Mesendoderm (in vitro differentiated cells): Measurements from ENCODE around the gene RNU1-3.
"Not testable (repeated sequence)": the region's sequence is repeated elsewhere in the genome, so short reads cannot be mapped to it uniquely, and the experiment has no call there.

Source experiments
- DNase-seq: peaks from one replicate; pipeline ENCODE4 v3.0.0; 2013
- H2AK5ac ChIP-seq: 2 replicates; pipeline ENCODE4 v1.6.1; 2013; ENCODE audit warnings: low read length, inconsistent platforms
- H2BK120ac ChIP-seq: 2 replicates; pipeline ENCODE4 v1.6.1; 2013; ENCODE audit warnings: low read depth, mild to moderate bottlenecking, low read length, moderate library complexity, mixed read lengths
- H2BK15ac ChIP-seq: replicated peaks from 2 replicates; pipeline ENCODE4 v1.6.1; 2013; ENCODE audit warnings: low read depth, mild to moderate bottlenecking, moderate library complexity
- H2BK5ac ChIP-seq: 2 replicates; pipeline ENCODE4 v1.6.1; 2013; ENCODE audit warnings: low read length, inconsistent platforms
- H3K18ac ChIP-seq: 2 replicates; pipeline ENCODE4 v1.6.1; 2013; ENCODE audit warnings: mild to moderate bottlenecking, low read length, mixed read lengths
- H3K23ac ChIP-seq: one replicate; pipeline ENCODE4 v1.6.1; 2013; ENCODE audit warnings: low read length
- H3K27ac ChIP-seq: 2 replicates; pipeline ENCODE4 v1.5.1; 2013; ENCODE audit warnings: low read depth, mild to moderate bottlenecking, inconsistent platforms, low read length, moderate library complexity
- H3K27me3 ChIP-seq: 2 replicates; pipeline ENCODE4 v1.6.1; 2013; ENCODE audit warnings: low read length, control low read depth, mild to moderate bottlenecking, inconsistent platforms; ENCODE audit not compliant: insufficient read depth, poor library complexity
- H3K36me3 ChIP-seq: 2 replicates; pipeline ENCODE4 v1.6.1; 2013; ENCODE audit warnings: low read length, inconsistent platforms; ENCODE audit not compliant: control insufficient read depth, insufficient read depth
- H3K4ac ChIP-seq: one replicate; pipeline ENCODE4 v1.6.1; 2013; ENCODE audit warnings: low read depth, mild to moderate bottlenecking, low read length, moderate library complexity
- H3K4me1 ChIP-seq: 2 replicates; pipeline ENCODE4 v1.6.1; 2013; ENCODE audit warnings: low read depth, low read length, inconsistent platforms; ENCODE audit not compliant: control insufficient read depth
- H3K4me2 ChIP-seq: 2 replicates; pipeline ENCODE4 v1.6.1; 2013; ENCODE audit warnings: low read length
- H3K4me3 ChIP-seq: 2 replicates; pipeline ENCODE4 v1.5.1; 2013; ENCODE audit warnings: mild to moderate bottlenecking, low read length
- H3K56ac ChIP-seq: one replicate; pipeline ENCODE4 v1.6.1; 2013; ENCODE audit warnings: low read length
- H3K79me1 ChIP-seq: 2 replicates; pipeline ENCODE4 v1.6.1; 2013; ENCODE audit warnings: low read length, inconsistent platforms
- H3K79me2 ChIP-seq: 2 replicates; pipeline ENCODE4 v1.6.1; 2013; ENCODE audit warnings: mild to moderate bottlenecking, low read length; ENCODE audit not compliant: control insufficient read depth, insufficient read depth
- H3K9ac ChIP-seq: 2 replicates; pipeline ENCODE4 v1.6.1; 2013; ENCODE audit warnings: low read length, inconsistent platforms
- H4K5ac ChIP-seq: one replicate; pipeline ENCODE4 v1.6.1; 2013; ENCODE audit warnings: low read length
- H4K8ac ChIP-seq: one replicate; pipeline ENCODE4 v1.6.1; 2013; ENCODE audit warnings: low read depth, mild to moderate bottlenecking, control low read depth, low read length, moderate library complexity
- WGBS: extraction: QIAGEN DNeasy Blood & Tissue Kit; methylation state at CpG from one replicate; pipeline ENCODE4 v1.1.7; 2013; ENCODE audit warnings: low lambda C conversion rate, missing lambda C conversion rate; ENCODE audit not compliant: insufficient coverage; ENCODE audit errors: extremely low coverage; 5-methylcytosine and 5-hydroxymethylcytosine counted together

The RNU1-3 gene

GRCh38 chr1:16648756-16649155, 18.0 kb downstream of the RNU1-3 start:
- not testable (repeated sequence) for H3K4ac ChIP-seq, H3K79me2 ChIP-seq, H3K18ac ChIP-seq

GRCh38 chr1:16648250-16648649, 18.5 kb downstream of the RNU1-3 start:
- H3K27me3 ChIP-seq, H3K4me3 ChIP-seq, H3K4me2 ChIP-seq, H3K4ac ChIP-seq, H3K18ac ChIP-seq, H3K9ac ChIP-seq, H3K27ac ChIP-seq, H3K79me1 ChIP-seq, H4K5ac ChIP-seq, H3K4me1 ChIP-seq, H2BK15ac ChIP-seq, H3K36me3 ChIP-seq, H3K23ac ChIP-seq, DNase-seq, H4K8ac ChIP-seq, H2AK5ac ChIP-seq, H2BK5ac ChIP-seq, H2BK120ac ChIP-seq, H3K79me2 ChIP-seq, H3K56ac ChIP-seq: not testable (repeated sequence)
- WGBS, result no CpG with 5 or more reads among the region's 32 CpGs

More at GRCh38 chr1:16648756-16649155, 18.0 kb downstream of the RNU1-3 start:
- not testable (repeated sequence) for H3K4me1 ChIP-seq, H3K4me3 ChIP-seq, H3K56ac ChIP-seq, H3K79me1 ChIP-seq, H3K27me3 ChIP-seq, H3K27ac ChIP-seq, H3K4me2 ChIP-seq, H3K9ac ChIP-seq, H3K23ac ChIP-seq, H2BK120ac ChIP-seq, H2AK5ac ChIP-seq, H4K8ac ChIP-seq, H2BK15ac ChIP-seq, H2BK5ac ChIP-seq, DNase-seq, H4K5ac ChIP-seq, H3K36me3 ChIP-seq
- no CpG with 5 or more reads among the region's 8 CpGs for WGBS

GRCh38 chr1:16647179-16648176, 19.3 kb downstream of the RNU1-3 start:
- not testable (repeated sequence) for H3K4me3 ChIP-seq

GRCh38 chr1:16646716-16647115, 20.0 kb downstream of the RNU1-3 start:
- not testable (repeated sequence) for H4K8ac ChIP-seq, H3K27ac ChIP-seq, DNase-seq, H2BK120ac ChIP-seq, H2AK5ac ChIP-seq, H3K9ac ChIP-seq, H3K36me3 ChIP-seq, H3K27me3 ChIP-seq, H3K23ac ChIP-seq, H3K18ac ChIP-seq, H3K56ac ChIP-seq, H4K5ac ChIP-seq, H3K4ac ChIP-seq, H3K4me1 ChIP-seq, H3K4me2 ChIP-seq, H3K4me3 ChIP-seq, H3K79me2 ChIP-seq, H2BK5ac ChIP-seq, H2BK15ac ChIP-seq
- WGBS, result no CpG with 5 or more reads among the region's 17 CpGs
- peaks cover 10% of the 10 kb centered on the region for H3K79me1 ChIP-seq

More at GRCh38 chr1:16647179-16648176, 19.3 kb downstream of the RNU1-3 start:
- not testable (repeated sequence) for H2AK5ac ChIP-seq, H3K36me3 ChIP-seq, H3K9ac ChIP-seq, H3K23ac ChIP-seq, H2BK120ac ChIP-seq, H2BK15ac ChIP-seq, H4K8ac ChIP-seq, H4K5ac ChIP-seq, H3K18ac ChIP-seq, H3K4me2 ChIP-seq, H2BK5ac ChIP-seq, H3K4me1 ChIP-seq, DNase-seq, H3K4ac ChIP-seq, H3K27me3 ChIP-seq, H3K79me2 ChIP-seq, H3K27ac ChIP-seq
- Histone ChIP-seq H3K79me1 (peaks cover 10% of the 10 kb centered on the region), H3K56ac (peak overlapping the region; percentile 70)
- WGBS, result no CpG with 5 or more reads among the region's 84 CpGs

GRCh38 chr1:16646061-16646664, 20.6 kb downstream of the RNU1-3 start:
- H3K27me3 ChIP-seq, H3K4me3 ChIP-seq, H4K8ac ChIP-seq, H3K79me2 ChIP-seq, H3K4me1 ChIP-seq, H4K5ac ChIP-seq, H2BK5ac ChIP-seq, DNase-seq, H3K27ac ChIP-seq, H3K9ac ChIP-seq, H3K23ac ChIP-seq, H3K56ac ChIP-seq, H3K18ac ChIP-seq, H2BK120ac ChIP-seq, H3K36me3 ChIP-seq, H2AK5ac ChIP-seq, H3K4me2 ChIP-seq, H2BK15ac ChIP-seq, H3K4ac ChIP-seq: not testable (repeated sequence)
- no CpG with 5 or more reads among the region's 15 CpGs for WGBS
- H3K79me1 ChIP-seq, result peaks cover 10% of the 10 kb centered on the region
